K562 (cell line): ENCODE measurements around the gene TCF23. TPM values are rescaled to one million over a fixed set of nuclear protein-coding genes. Genes with fewer than 3 reads are reported as not detected.
A peak's percentile ranks its signal among the peaks of the same experiment; 100 is the strongest.

Experiments
- CEBPG ChIP-seq, 3 experiments: fragments of 200-800 bp in 1 of 3; sonication (Bioruptor generic) in 1 of 3; sonication (generic) in 1 of 3; formaldehyde crosslinking in 1 of 3; IDR thresholded peaks in 2 of 3; conservative IDR thresholded peaks in 1 of 3; 2 replicates each; pipeline versions ENCODE4 v1.6.1 to v1.8.0; 2016 to 2022; ENCODE audit warnings: missing compliant biosample characterization in 2 of 3, missing genetic modification characterization in 2 of 3, mild to moderate bottlenecking in 1 of 3, missing genetic modification reagents in 1 of 3
- HDAC8 ChIP-seq: fragments of 450-650 bp; IDR thresholded peaks from 2 replicates; pipeline ENCODE4 v1.6.1; 2016; ENCODE audit warnings: mild to moderate bottlenecking, missing genetic modification characterization, moderate library complexity, missing compliant biosample characterization
- MGA ChIP-seq: fragments of 450-650 bp; IDR thresholded peaks from 2 replicates; pipeline ENCODE4 v1.6.1; 2016; ENCODE audit warnings: mild to moderate bottlenecking, moderate library complexity
- MTA2 ChIP-seq: fragments of 450-650 bp; IDR thresholded peaks from 2 replicates; pipeline ENCODE4 v1.6.1; 2016; ENCODE audit warnings: low read depth
- POLR2AphosphoS5 ChIP-seq: IDR thresholded peaks from 2 replicates; pipeline ENCODE4 v1.6.1; 2011; ENCODE audit warnings: mild to moderate bottlenecking, low read depth, low read length, moderate library complexity; ENCODE audit not compliant: control insufficient read depth, insufficient read depth
- RAD51 ChIP-seq: fragments of 450-650 bp; IDR thresholded peaks from 2 replicates; pipeline ENCODE4 v1.7.1; 2016; ENCODE audit warnings: low read depth, mild to moderate bottlenecking, borderline replicate concordance
- SRSF9 ChIP-seq: fragments of 200-400 bp; formaldehyde crosslinking; IDR thresholded peaks from 2 replicates; pipeline ENCODE4 v1.6.1; 2017; ENCODE audit warnings: low read depth, low read length, borderline replicate concordance
- polyA plus RNA-seq, 8 experiments: library from polyadenylated mRNA; depleted of rRNA in 4 of 8; stranded (reverse) in 5 of 8; unstranded in 3 of 8; fragments of >200 nt; fragmentation: Nextera tagmentation in 2 of 8; fragmentation: Illumina TruSeq in 1 of 8; extraction: Ambion mirVana in 2 of 8; extraction: Trizol in 1 of 8; gene quantifications; 2 replicates each; pipeline versions ENCODE4 v1.2.1 to v1.2.3, GENCODE V29; 2011 to 2014; ENCODE audit warnings: inconsistent platforms in 1 of 8, missing spikeins in 1 of 8
- total RNA-seq, 7 experiments: library from RNA; depleted of rRNA in 6 of 7; stranded (reverse); fragments of >200 nt in 6 of 7; fragmentation: Illumina TruSeq in 2 of 7; extraction: Trizol in 2 of 7; gene quantifications; 2 replicates each; pipeline versions ENCODE4 v1.2.1 to v1.2.3, GENCODE V29; 2011 to 2021; ENCODE audit warnings: low replicate concordance in 1 of 7
- TF ChIP-seq, protein P1 (sequence below): fragments of 450-650 bp; formaldehyde crosslinking; IDR thresholded peaks from 2 replicates; pipeline ENCODE4 v1.4.0; 2020; ENCODE audit warnings: mild to moderate bottlenecking, moderate library complexity
- TF ChIP-seq, protein P2 (sequence below): sonication (generic); formaldehyde crosslinking; IDR thresholded peaks from 2 replicates; pipeline ENCODE4 v1.8.1; 2023; ENCODE audit warnings: mild to moderate bottlenecking, missing genetic modification reagents
- TF ChIP-seq, protein P3 (sequence below), 2 experiments: fragments of 450-650 bp in 1 of 2; sonication (generic) in 1 of 2; formaldehyde crosslinking in 1 of 2; IDR thresholded peaks in 1 of 2; conservative IDR thresholded peaks in 1 of 2; 2 replicates each; pipeline versions ENCODE4 v1.6.1 to v1.8.1; 2016 to 2023; ENCODE audit warnings: mild to moderate bottlenecking in 2 of 2, moderate library complexity in 2 of 2, inconsistent platforms in 1 of 2, missing genetic modification reagents in 1 of 2

The TCF23 gene
- total and polyA plus RNA-seq, 9 of the 15 experiments (the other 6 are each of a cell fraction or from before 2014, with no cell fraction given), result 0.07 TPM; not detected in 8

DNA sequence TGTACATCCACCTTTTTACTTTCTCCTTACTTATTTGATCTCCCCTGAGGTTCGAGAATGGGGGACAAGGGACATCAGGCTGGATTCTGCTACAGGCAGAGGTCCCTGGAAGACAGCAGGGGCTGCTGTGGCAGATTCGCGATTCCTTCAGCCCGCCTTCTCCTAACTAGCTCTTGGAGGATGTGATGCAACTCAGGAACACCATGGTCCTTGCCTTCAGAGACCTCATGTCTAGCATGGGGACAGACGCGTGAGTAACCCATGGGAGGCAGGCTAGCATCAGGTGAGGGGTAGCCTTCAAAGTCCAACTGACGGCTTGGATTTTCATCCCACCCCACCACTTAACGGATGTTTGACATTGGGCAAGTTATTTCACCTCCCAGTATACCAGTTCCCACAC lies 869 bp upstream of the TCF23 start (continued):
- peak; percentile 40; the same call in 1 of the 2 replicates for TF ChIP-seq MGA
- peak; percentile 52 for TF ChIP-seq CEBPG (CRISPR knock-in tag; IDR thresholded peaks at IDR 0.05)
- no peak for TF ChIP-seq CEBPG (tag; conservative IDR thresholded peaks at IDR 0.05 in 1 of 2, IDR thresholded peaks at IDR 0.05 in 1 of 2)
- TF ChIP-seq, protein P1, sequence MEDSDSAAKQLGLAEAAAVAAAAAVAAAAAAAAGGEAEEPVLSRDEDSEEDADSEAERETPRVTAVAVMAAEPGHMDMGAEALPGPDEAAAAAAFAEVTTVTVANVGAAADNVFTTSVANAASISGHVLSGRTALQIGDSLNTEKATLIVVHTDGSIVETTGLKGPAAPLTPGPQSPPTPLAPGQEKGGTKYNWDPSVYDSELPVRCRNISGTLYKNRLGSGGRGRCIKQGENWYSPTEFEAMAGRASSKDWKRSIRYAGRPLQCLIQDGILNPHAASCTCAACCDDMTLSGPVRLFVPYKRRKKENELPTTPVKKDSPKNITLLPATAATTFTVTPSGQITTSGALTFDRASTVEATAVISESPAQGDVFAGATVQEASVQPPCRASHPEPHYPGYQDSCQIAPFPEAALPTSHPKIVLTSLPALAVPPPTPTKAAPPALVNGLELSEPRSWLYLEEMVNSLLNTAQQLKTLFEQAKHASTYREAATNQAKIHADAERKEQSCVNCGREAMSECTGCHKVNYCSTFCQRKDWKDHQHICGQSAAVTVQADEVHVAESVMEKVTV, result no peak
- TF ChIP-seq MTA2, result no peak
- TF ChIP-seq HDAC8 (tag), result no peak
- no peak for TF ChIP-seq SRSF9
- TF ChIP-seq, protein P2, sequence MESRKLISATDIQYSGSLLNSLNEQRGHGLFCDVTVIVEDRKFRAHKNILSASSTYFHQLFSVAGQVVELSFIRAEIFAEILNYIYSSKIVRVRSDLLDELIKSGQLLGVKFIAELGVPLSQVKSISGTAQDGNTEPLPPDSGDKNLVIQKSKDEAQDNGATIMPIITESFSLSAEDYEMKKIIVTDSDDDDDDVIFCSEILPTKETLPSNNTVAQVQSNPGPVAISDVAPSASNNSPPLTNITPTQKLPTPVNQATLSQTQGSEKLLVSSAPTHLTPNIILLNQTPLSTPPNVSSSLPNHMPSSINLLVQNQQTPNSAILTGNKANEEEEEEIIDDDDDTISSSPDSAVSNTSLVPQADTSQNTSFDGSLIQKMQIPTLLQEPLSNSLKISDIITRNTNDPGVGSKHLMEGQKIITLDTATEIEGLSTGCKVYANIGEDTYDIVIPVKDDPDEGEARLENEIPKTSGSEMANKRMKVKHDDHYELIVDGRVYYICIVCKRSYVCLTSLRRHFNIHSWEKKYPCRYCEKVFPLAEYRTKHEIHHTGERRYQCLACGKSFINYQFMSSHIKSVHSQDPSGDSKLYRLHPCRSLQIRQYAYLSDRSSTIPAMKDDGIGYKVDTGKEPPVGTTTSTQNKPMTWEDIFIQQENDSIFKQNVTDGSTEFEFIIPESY (CRISPR knock-in tag), result peak; percentile 68
- TF ChIP-seq POLR2AphosphoS5, result no peak
- TF ChIP-seq RAD51, result no peak
- TF ChIP-seq, protein P3, sequence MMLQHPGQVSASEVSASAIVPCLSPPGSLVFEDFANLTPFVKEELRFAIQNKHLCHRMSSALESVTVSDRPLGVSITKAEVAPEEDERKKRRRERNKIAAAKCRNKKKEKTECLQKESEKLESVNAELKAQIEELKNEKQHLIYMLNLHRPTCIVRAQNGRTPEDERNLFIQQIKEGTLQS (IDR thresholded peaks at IDR 0.05), result 0 out of 2 replicates have a peak, but pooled peaks have one; percentile 16
- TF ChIP-seq, protein P3 (CRISPR knock-in tag; conservative IDR thresholded peaks at IDR 0.05), result no peak
